Activated CD8-positive, alpha-beta memory T cell treated with anti-CD3 and anti-CD28 coated beads for 48 hours (primary cell): ENCODE data around the gene PCK1.

Experiments used
- DNase-seq, 3 experiments: peaks; one replicate each; pipeline ENCODE4 v3.0.0-alpha.2; 2020; ENCODE audit warnings: low read depth in 2 of 3, low spot score in 2 of 3

Gene PCK1

DNA sequence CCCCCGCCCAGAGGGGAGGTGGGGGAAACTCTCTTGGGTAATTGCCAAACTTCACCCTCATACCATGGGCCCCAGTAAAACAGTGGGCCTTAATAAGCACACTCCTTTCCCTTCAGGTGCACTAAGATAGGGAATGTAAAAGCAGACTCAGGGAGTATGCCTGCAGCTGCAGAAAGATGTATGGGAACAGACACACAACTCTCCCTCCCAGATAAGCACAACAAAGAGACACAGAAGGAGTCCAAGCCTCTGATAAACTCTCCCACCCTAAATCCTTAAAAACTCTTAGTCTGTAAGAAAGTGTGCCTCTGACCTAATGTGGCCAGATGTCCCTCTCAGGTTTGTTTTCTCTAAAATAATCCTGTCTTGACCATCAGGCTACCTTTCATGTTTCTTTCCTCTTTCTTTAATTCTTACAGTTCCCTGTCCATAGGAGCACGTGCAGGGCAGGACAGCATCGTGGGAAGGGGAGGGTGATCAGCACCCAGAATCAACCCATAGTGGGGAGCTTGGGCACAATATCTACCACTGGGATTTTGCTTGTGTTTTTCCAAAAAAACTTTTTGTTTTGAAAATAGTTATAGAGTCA is 24.7 kb upstream of the PCK1 start:
- no peak for DNase-seq

DNA sequence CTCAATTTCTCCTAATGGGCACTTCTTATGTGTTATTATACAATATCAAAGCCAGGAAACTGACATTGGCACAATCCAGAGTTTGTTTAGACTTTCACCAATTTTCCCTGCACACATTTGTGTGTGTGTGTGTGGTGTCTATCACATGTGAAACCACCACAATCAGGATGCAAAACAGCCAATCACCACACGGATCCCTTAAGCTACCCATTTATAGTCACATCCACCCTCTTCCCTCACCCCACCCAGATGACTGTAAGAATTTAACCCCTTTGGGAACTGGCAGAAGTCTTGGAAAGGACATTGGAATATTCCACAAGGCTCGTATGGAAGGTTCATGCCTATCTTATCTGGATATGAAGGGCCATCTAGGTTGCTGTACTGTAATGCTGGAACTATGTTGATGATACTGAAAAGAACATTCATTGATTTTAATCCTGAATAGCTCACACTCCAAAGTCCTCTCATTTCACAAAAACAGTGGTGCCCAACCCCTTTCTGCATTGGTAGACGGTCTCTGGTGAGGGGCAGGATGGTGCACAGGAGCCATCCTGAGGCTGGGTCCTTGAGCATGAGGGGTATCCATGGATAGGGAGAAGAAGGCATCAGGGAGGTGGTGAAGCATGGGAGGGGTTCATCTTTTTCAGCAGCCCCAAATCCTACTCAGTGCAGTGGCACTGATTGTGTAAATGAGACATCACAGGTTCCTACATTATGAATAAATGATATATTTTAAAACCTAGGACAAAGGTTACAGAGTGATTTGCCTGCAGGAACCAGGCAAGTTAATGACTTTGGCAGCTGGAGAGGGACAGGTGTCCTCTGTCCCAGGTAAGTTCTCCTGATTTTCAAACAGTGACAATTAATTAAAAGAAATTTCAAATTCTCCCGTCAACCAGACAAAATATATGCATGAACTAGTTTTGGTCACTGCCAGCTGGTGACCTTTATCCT is 23.9 kb upstream of the PCK1 start:
- DNase-seq, result no peak

DNA sequence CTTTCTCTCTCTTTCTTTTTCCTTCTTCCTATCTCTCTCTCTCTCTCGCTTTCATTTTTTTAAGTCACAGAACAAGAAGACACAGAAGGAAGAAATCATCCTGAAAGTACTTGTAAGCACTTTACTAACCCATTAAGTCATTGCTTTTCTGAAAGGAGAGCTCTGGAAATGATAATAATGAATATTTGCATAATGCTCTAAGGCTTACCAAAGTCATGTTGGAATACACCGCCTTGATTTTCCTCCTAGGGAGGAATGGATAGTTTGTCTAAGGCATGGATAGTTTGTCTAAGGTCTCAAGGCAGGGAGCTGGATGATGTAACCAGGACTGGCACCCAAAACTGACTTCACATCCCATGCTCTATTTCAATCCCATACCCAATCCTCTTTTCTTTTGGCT is 23.1 kb upstream of the PCK1 start:
- DNase-seq, result no peak

DNA sequence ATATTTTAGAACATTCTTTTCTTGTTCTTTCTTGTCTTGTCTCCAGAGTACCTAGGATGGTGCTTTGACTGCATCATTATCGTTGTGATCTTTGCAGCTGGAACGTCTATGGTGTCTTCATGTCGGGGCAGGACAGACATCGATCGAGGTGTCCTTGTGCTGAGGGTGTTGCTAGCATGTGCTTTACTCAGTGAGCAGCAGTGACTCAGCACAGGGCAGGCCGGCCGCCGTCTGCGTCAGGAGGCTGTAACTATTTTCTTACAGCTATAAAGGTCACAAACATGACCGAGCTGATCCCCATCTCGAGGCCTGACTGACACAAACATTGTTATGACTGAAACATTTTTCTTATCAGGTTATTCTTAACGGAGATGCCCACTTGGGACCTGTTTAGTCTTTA is 21.0 kb upstream of the PCK1 start:
- no peak for DNase-seq

DNA sequence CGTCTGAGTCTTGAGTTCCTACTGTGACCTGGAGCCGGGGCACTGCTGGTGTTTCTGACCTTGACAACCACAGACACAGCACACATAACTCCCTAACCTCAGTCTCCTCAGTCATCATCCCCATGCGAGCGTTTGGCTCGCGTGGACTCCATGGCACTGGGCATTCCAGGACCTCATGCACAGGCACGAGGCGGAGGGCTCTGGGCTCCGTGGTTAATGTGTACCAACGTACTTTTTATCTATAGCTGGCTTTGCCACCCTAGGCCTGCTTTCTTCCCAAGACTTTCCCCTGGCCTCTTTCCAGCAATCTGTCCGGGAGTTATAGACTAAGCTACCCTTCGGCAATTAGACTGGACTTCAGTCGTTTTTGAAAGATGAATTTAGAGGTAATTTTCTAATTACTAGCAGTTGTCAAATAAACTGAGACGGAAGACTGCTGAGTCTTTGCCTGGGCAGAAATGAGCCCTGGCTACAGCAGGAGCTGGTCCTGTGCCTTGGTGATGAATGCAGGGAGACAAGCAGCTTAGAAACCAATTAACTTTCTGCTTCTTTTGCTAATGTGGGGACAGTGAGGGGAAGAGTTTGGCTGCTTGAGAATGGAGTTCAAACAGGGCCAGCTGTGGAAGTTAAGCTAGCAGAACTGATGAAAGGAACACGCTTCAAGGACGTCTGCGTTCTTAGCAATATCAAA is 19.9 kb upstream of the PCK1 start:
- no peak for DNase-seq

DNA sequence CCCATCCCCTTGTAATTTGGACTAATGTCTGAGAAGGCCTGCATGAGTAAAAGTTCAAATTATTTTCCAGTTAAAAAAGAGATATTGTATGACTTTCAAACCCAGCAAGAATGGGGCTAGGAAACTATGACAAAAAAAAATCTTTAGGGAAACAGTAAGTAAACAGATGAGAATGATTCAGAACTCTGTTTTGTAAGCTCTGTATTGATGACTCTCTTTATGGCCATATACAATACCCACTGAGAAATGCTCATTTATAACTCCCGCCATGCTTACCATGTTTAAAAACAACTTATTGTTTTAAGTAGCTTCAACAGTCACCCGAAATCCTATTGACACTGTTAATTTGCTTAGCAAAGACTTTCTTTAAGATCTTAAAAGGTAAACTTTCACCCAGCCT is 17.2 kb upstream of the PCK1 start:
- DNase-seq, result no peak

DNA sequence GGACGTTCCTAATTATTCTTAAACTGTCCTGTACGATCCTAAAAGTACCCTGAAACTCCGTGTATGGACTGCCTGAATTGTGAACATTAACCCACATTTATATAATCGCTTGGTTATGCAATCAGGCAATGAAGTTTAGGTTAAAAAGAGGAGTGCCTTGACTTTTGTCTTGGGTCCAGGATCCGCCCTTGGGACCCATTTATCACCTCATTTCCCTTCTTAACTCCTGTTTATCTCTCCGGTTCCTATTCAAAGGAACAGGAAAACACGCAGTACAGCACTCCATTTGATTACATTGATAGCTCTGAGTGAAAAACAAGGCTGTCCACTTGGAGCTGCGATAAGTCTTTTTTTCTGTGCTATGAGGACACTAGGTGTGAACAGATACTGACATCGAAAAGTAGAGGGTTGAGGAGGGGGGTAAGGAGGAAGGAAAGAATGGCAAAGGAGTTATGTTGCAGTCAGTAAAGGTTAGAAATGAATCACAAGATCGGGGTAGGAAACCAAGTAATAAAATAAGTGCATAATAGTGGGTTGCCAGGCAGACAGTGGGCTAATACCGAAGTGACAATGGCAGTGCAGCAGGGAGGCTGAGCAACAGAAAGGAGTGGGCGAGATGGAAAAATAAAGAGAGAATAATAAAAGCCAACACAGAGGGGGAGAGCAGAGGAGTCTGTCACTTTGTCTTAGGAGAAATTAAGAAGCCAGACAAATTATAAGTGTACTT is 15.9 kb upstream of the PCK1 start:
- DNase-seq, result no peak

DNA sequence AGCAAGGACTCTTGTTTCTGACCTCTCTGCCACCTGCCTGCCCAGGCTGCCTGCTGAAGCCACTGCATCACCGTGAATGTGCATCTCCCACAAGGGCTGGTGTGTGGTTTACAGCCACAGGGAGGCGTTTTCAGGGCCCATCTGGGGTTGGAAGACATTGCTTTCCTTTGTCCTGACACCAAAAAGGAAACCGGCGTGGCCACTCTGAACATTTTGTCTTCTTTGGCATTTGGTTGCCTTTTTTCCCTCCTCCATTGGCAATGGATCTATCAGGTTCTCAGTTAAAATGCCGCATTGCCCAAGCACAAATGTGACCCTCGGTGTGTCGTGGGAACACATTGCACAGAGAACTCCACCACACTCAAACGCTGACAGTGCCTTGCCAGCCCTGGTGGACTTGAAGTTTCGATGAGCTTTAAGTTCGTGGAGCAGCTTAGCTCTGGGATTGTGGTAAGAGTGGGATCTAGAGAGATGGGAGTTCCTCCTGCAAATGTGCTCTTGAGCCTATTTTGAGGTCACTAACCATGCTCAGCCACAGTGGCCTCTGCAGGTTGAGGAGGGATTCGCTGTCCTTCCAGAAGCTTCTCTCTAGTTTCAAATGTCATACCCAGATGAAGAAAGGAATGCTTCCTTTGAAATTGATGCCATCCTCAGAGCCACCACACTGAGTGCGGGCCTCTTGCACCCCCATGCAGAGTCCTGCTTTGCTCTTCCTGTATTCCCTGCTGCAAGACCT is 14.8 kb upstream of the PCK1 start:
- no peak for DNase-seq

DNA sequence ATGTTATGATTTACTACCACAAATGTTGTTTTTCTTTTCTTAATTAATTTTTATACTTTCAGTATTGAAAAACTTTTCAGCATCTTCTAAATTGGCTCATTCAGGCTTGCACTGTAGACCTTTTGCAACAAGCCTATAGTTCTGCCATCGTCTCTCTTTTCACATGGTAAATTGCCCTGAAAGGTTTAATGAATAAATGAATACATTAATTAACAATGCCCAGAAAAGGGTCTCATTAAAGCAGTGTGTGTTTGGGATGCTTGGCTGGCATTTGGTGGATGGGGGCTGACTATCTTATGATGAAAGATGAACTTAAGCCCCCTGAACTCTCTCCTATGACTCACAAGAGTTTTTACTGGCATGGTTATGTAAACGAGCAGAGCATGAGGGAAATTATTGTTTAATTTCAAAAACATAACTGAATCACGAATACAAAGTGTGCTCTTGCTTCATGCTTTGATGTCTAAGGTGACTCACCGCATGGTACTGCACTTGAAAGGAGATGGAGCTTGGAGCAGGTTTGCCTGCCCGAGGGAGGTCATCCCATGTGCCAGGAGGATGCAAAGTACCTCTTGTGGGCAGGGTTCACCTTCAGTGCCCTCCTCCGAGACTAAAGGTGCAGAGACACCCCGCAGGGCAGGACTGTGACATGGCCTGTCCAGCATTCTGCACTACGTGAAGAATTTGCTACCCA is 13.8 kb upstream of the PCK1 start:
- DNase-seq, result no peak

DNA sequence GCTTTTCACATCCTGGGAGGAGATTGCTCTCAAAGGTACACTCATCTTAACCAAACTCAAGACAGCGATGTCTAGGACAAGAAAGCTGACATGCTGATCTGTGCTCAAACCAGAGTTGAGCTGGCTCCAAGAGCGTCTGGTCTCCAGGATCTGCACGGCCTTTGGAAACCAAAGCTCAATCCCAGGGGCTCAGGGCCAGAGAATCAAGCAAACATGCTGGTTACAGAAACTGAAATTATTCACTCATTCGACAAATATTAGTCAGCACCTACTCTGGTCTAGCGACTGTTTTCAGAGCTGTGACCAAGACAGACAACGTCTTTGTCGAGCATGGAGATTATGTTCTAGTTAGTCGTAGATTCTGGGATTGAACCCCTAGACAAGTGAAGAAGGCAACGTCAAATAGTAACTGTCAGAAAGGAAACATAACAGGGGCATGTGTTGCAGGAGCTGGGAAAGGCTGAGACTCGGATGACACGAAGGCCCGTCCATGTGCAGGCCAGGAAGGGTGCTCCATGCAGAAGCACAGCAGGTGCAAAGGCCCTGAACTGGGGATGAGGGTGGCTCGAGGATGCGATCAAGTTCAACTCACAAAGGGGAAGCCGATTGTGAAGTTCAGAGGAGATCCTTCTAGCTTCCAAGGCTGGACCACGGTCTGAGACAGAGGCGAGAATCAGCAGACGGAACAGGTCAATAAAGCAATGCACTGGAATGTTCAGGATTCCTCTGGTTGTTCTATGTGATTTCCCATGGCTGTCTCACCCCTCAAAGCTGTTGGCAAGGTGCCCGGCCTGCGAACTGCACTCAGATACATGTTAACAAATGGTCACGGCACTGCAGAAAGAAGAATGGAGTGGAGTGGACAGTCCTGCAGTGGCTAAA is 12.5 kb upstream of the PCK1 start:
- no peak for DNase-seq

DNA sequence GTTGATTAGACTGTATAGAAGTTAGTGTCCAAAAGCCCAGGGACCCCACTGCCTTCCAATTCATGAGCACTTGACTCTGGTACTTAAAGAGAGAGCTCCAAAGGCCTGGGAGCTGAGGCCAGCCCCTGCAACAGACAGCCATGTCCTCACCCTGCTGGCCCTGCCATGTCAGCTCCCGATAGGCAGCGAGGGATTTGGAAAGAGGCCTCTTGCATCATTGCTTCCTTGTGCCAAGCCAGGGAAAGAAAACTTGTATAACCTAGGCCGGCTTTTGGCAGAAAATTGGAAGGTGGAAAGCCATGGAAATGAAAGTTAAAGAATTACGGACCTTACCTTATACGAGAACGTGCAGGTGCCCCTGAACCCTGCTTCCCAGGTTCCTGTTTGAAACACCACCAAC is 8.4 kb upstream of the PCK1 start:
- DNase-seq, result no peak

DNA sequence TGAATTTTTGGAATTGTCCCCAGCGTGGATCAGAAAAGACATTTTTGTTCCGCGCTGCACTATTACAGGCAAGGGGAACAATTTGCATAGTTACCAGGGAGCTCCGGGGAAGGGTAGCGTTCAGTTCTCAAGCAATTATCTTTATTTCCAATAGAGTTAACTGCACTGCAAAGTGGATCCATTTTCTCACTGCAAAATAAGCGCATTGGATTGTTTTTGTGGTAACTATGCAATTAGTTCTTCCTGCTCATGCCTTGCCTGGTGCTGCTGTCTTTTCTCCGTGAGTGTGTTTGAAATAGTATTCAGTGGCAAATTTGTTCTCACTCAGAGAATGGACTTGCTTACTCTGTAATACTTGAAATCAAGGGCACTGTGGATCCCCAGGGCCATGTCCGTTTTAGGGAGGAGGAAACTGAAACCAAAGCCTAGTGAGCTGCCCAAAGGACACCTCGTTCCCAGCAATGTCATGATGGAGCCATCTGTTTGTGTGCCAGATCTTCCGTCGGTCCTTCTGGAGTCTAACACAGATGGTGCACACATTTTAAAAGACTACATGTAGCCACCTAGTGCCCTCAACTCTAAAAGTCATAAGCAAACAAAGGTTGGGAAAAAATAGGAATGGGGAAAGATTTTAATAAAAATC is 7.4 kb upstream of the PCK1 start:
- DNase-seq, result no peak

DNA sequence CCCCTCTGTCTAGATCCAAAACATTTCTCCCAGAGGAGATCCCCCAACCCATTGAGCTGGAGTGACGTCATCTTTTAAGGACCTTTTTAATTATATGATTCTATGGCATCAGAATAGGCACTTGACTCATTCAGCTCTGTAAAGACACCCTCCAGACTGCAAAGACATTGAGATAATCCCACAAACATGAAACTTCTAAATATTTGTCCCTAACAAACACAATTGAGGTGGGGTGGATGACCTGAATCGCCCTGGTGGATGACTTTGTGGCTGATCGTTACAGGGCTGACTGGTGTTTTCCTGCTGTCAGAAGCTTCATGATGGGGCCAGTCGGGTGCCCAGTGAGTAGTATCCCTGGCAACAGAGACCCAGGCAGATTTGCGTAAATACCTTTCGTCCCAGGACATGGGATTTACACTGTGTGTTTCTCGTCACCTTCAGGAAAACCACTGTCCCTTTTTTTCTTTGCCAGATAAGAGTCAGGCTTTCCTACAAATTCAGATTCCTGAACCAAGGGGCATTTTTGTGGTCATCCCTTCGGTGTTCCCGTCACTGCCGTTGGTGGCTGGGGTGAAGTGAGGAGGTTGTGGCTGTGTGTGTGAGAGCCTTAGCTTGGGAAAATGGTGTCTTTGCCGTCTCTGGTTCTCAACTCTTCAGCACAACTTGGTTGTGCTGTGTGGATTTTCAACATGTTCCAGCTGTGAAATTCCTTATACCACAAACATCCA is 5.3 kb upstream of the PCK1 start:
- DNase-seq, result no peak

DNA sequence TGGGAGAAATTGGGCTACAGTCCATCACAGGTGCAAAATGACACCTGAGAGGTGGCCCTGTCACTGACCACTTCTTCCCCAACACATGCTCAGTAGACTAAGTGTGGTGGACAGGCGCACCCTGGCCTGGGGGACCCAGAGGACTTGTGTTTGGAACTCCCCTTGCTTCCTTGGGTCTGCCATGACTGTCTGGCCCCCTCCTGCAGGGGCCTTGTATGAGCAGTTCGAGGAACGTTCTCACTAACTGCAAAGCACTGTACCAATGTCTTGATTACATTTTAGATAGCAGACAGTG is 4.0 kb upstream of the PCK1 start:
- DNase-seq, result no peak

DNA sequence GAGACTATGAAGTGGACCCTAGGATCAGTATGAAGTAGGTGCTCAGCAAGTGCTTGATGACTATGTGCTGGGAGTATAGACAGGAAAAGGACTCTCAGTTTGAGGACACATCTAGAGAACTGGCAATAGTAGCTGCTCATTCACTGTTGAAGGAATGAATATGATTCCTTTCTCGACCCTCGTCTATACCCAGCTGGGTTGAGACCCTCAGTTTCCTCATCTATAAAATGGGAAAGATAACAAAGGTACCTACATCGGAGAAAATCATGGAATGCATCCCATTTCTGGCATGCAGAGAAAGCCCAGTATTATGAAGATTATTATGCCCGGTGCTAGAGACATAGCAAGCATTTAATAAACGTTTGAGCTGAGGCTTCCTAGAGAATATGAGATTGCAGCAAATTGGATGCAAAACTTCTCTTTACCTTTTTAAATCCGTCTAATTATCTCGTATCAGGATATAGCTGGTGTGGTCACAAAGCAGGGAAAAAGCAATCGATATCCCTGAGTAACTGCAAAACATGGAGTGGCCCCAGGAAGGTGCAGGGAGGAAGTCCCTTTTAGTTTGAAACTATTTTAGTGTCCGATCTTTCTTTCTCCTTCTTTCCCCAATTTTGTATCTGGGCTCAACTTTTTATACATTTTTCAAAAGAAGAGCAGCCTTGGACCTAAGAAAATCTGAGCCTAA is 2.8 kb upstream of the PCK1 start:
- DNase-seq, result no peak

DNA sequence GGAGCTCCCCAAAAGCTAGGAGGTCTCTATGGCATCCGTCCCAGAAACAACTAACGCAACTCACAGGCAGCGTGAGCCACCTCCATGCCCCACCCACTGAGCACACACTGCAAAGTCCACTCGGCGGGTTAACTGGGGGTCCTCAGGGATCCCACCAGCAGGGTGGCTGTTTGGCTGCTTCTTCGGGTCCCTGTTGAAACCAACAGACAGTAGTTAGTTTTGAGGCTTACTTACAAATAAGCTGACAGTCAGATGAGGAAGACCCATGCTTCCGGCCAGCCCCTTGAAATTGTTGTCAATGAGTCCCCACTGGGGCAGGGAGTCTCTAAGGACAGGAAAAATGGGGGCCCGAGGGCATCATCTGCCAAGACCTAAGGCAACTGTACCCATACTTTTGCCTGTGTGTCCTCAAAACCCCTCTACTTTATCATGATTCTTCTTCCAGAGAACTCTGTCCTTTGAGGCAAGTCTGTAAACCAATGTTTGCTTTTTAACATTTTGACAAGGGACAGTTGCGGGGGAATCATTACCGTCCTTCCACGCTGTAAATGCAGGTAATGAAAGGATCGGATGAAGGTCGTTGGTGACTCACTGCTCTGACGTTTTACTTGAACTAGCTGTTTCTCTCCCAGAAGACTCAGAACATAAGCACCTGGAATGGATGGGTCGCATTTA is 2.2 kb upstream of the PCK1 start:
- no peak for DNase-seq

DNA sequence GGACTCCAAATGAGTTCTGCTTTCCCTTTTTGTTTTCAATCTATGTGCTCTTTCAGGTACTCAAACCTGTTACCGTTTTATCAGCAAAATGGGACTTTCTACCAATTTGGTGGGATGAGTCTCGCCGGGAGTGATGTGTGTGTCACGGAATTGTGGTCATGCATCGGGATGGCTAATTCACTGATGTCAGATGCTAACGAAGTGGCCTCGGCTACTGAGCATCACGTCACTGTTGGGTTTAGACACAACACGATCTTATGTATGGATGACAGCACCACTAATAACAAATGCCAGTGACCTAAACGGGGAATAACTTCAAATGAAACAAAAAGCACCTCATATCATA is 1.6 kb upstream of the PCK1 start:
- DNase-seq, result no peak
